Measurements from ENCODE around the gene CDCA7L.

CDCA7L gene

GRCh38 chr7:21912931-21913780 lies 32.5 kb downstream of the CDCA7L start:
- no peak for TF ChIP-seq CTCF (IDR thresholded peaks at IDR 0.05; ENCODE audit: low read length, missing control alignments)
- DNase-seq (ENCODE audit: low read depth): no peak
- H3K4me3 ChIP-seq (replicated peaks; ENCODE audit: low read depth, low read length): no peak overlapping the region

- peak; percentile 70 for DNase-seq (ENCODE audit: low read depth)
- no peak overlapping the region for H3K4me3 ChIP-seq (replicated peaks; ENCODE audit: low read depth, low read length)
- no peak for TF ChIP-seq CTCF (IDR thresholded peaks at IDR 0.05; ENCODE audit: low read length, missing control alignments)
Observed at GRCh38 chr7:21912305-21912704, 33.4 kb downstream of the CDCA7L start.

- TF ChIP-seq CTCF (IDR thresholded peaks at IDR 0.05; ENCODE audit: low read length, missing control alignments): no peak
- H3K4me3 ChIP-seq (replicated peaks; ENCODE audit: low read depth, low read length): no peak overlapping the region
- no peak for DNase-seq (ENCODE audit: low read depth)
Observed at GRCh38 chr7:21911341-21911875, 34.3 kb downstream of the CDCA7L start.

- H3K4me3 ChIP-seq (replicated peaks; ENCODE audit: low read depth, low read length): no peak overlapping the region
- no peak for DNase-seq (ENCODE audit: low read depth)
- TF ChIP-seq CTCF (IDR thresholded peaks at IDR 0.05; ENCODE audit: low read length, missing control alignments): no peak
Observed at GRCh38 chr7:21910253-21910652, 35.4 kb downstream of the CDCA7L start.

- DNase-seq (ENCODE audit: low read depth): no peak
- TF ChIP-seq CTCF (IDR thresholded peaks at IDR 0.05; ENCODE audit: low read length, missing control alignments): no peak
- no peak overlapping the region for H3K4me3 ChIP-seq (replicated peaks; ENCODE audit: low read depth, low read length)
Observed at GRCh38 chr7:21908746-21909145, 37.0 kb downstream of the CDCA7L start.

GRCh38 chr7:21903020-21903786 lies 42.5 kb downstream of the CDCA7L start:
- no peak for DNase-seq (ENCODE audit: low read depth)
- H3K4me3 ChIP-seq (replicated peaks; ENCODE audit: low read depth, low read length): no peak overlapping the region
- TF ChIP-seq CTCF (IDR thresholded peaks at IDR 0.05; ENCODE audit: low read length, missing control alignments): no peak

Measured in fibroblast of pulmonary artery (primary cell).